ENCODE measurements around the gene IGFL2. TPM values are rescaled to one million over a fixed set of nuclear protein-coding genes. Genes with fewer than 3 reads are reported as not detected.

Gene IGFL2
- polyA plus RNA-seq, 1 donor from 2014 or later: not detected

GRCh38 chr19:46131485-46132143 lies 16.4 kb upstream of the IGFL2 start:
- H3K27me3 Mint-ChIP-seq: peaks cover 14% of the 10 kb centered on the region
- H3K9me3 Mint-ChIP-seq: peaks cover 0 to 5% (median 0%) of the 10 kb centered on the region in 3 donors
- no peak overlapping the region for H3K27ac Mint-ChIP-seq
- no peak overlapping the region for H3K4me3 Mint-ChIP-seq
- no peaks in the 10 kb centered on the region for H3K36me3 Mint-ChIP-seq
- no peaks in the 10 kb centered on the region for H3K4me1 Mint-ChIP-seq

GRCh38 chr19:46132508-46133100 lies 15.4 kb upstream of the IGFL2 start:
- no peak overlapping the region for H3K4me3 Mint-ChIP-seq
- H3K36me3 Mint-ChIP-seq: no peaks in the 10 kb centered on the region
- peaks cover 14% of the 10 kb centered on the region for H3K27me3 Mint-ChIP-seq
- peaks cover 0 to 5% (median 0%) of the 10 kb centered on the region in 3 donors for H3K9me3 Mint-ChIP-seq
- no peak overlapping the region for H3K27ac Mint-ChIP-seq
- H3K4me1 Mint-ChIP-seq: no peaks in the 10 kb centered on the region

- peaks cover 0 to 5% (median 0%) of the 10 kb centered on the region in 3 donors for H3K9me3 Mint-ChIP-seq
- H3K36me3 Mint-ChIP-seq: no peaks in the 10 kb centered on the region
- no peak overlapping the region for H3K4me3 Mint-ChIP-seq
- H3K4me1 Mint-ChIP-seq: no peaks in the 10 kb centered on the region
- peaks cover 14% of the 10 kb centered on the region for H3K27me3 Mint-ChIP-seq
- H3K27ac Mint-ChIP-seq: no peak overlapping the region
These were observed 14.9 kb upstream of the IGFL2 start for GRCh38 chr19:46133101-46133627.

- H3K9me3 Mint-ChIP-seq: peaks cover 0 to 4% (median 0%) of the 10 kb centered on the region in 3 donors
- peaks cover 14% of the 10 kb centered on the region for H3K27me3 Mint-ChIP-seq
- H3K36me3 Mint-ChIP-seq: no peaks in the 10 kb centered on the region
- H3K4me3 Mint-ChIP-seq: no peak overlapping the region
- no peaks in the 10 kb centered on the region for H3K4me1 Mint-ChIP-seq
- H3K27ac Mint-ChIP-seq: no peak overlapping the region
These were observed 14.2 kb upstream of the IGFL2 start for GRCh38 chr19:46133777-46134241.

GRCh38 chr19:46134527-46134926 lies 13.5 kb upstream of the IGFL2 start:
- Mint-ChIP-seq H3K27ac (no peak overlapping the region), H3K36me3 (no peaks in the 10 kb centered on the region), H3K27me3 (peaks cover 14% of the 10 kb centered on the region), H3K4me3 (no peak overlapping the region), H3K4me1 (no peaks in the 10 kb centered on the region), H3K9me3 (peaks cover 0 to 1% (median 0%) of the 10 kb centered on the region in 3 donors)

- Mint-ChIP-seq H3K36me3 (no peaks in the 10 kb centered on the region), H3K4me3 (no peak overlapping the region), H3K27ac (no peak overlapping the region), H3K9me3 (no peaks in the 10 kb centered on the region), H3K27me3 (peaks cover 7% of the 10 kb centered on the region), H3K4me1 (no peaks in the 10 kb centered on the region)
These were observed 10.0 kb upstream of the IGFL2 start for GRCh38 chr19:46137915-46138473.

- H3K27me3 Mint-ChIP-seq: peaks cover 7% of the 10 kb centered on the region
- H3K36me3 Mint-ChIP-seq: no peaks in the 10 kb centered on the region
- no peak overlapping the region for H3K4me3 Mint-ChIP-seq
- peaks cover 0 to 2% (median 0%) of the 10 kb centered on the region in 3 donors for H3K9me3 Mint-ChIP-seq
- no peaks in the 10 kb centered on the region for H3K4me1 Mint-ChIP-seq
- H3K27ac Mint-ChIP-seq: no peak overlapping the region
These were observed 6.6 kb upstream of the IGFL2 start for GRCh38 chr19:46141421-46141820.

GRCh38 chr19:46142294-46142693 lies 5.7 kb upstream of the IGFL2 start:
- no peaks in the 10 kb centered on the region for H3K4me1 Mint-ChIP-seq
- peaks cover 0 to 2% (median 0%) of the 10 kb centered on the region in 3 donors for H3K9me3 Mint-ChIP-seq
- H3K27ac Mint-ChIP-seq: no peak overlapping the region
- peaks cover 7% of the 10 kb centered on the region for H3K27me3 Mint-ChIP-seq
- no peak overlapping the region for H3K4me3 Mint-ChIP-seq
- H3K36me3 Mint-ChIP-seq: no peaks in the 10 kb centered on the region

- Mint-ChIP-seq H3K4me3 (no peak overlapping the region), H3K4me1 (no peaks in the 10 kb centered on the region), H3K27ac (no peak overlapping the region), H3K36me3 (no peaks in the 10 kb centered on the region), H3K27me3 (peaks cover 10% of the 10 kb centered on the region), H3K9me3 (peaks cover 0 to 2% (median 0%) of the 10 kb centered on the region in 3 donors)
These were observed 3.3 kb upstream of the IGFL2 start for GRCh38 chr19:46144756-46145155.

- H3K9me3 Mint-ChIP-seq: peaks cover 0 to 2% (median 0%) of the 10 kb centered on the region in 3 donors
- no peaks in the 10 kb centered on the region for H3K36me3 Mint-ChIP-seq
- H3K27ac Mint-ChIP-seq: no peak overlapping the region
- no peak overlapping the region for H3K4me3 Mint-ChIP-seq
- H3K27me3 Mint-ChIP-seq: peaks cover 16% of the 10 kb centered on the region
- H3K4me1 Mint-ChIP-seq: no peaks in the 10 kb centered on the region
These were observed 785 bp upstream of the IGFL2 start for GRCh38 chr19:46147166-46147740.

- H3K27me3 Mint-ChIP-seq: peaks cover 16% of the 10 kb centered on the region
- no peaks in the 10 kb centered on the region for H3K9me3 Mint-ChIP-seq
- H3K4me3 Mint-ChIP-seq: no peak overlapping the region
- no peak overlapping the region for H3K27ac Mint-ChIP-seq
- H3K4me1 Mint-ChIP-seq: no peaks in the 10 kb centered on the region
- no peaks in the 10 kb centered on the region for H3K36me3 Mint-ChIP-seq
These were observed 2.6 kb downstream of the IGFL2 start for GRCh38 chr19:46150606-46151005.

- H3K36me3 Mint-ChIP-seq: no peaks in the 10 kb centered on the region
- H3K4me1 Mint-ChIP-seq: no peaks in the 10 kb centered on the region
- peaks cover 0 to under 1% (median 0%) of the 10 kb centered on the region in 3 donors for H3K9me3 Mint-ChIP-seq
- H3K4me3 Mint-ChIP-seq: no peak overlapping the region
- H3K27me3 Mint-ChIP-seq: peaks cover 17% of the 10 kb centered on the region
- H3K27ac Mint-ChIP-seq: no peak overlapping the region
These were observed 7.2 kb downstream of the IGFL2 start for GRCh38 chr19:46155237-46155636.

- peak overlapping the region in 1 of 3 donors; percentile 71 for H3K27ac Mint-ChIP-seq
- H3K36me3 Mint-ChIP-seq: no peaks in the 10 kb centered on the region
- H3K9me3 Mint-ChIP-seq: peaks cover 9 to 25% (median 20%) of the 10 kb centered on the region in 3 donors
- H3K4me3 Mint-ChIP-seq: no peak overlapping the region
- H3K4me1 Mint-ChIP-seq: no peaks in the 10 kb centered on the region
- H3K27me3 Mint-ChIP-seq: peaks cover 8% of the 10 kb centered on the region
These were observed 11.6 kb downstream of the IGFL2 start for GRCh38 chr19:46159418-46160232.

GRCh38 chr19:46160233-46160775 lies 12.3 kb downstream of the IGFL2 start:
- Mint-ChIP-seq H3K4me1 (no peaks in the 10 kb centered on the region), H3K36me3 (no peaks in the 10 kb centered on the region)

More at GRCh38 chr19:46160233-46160775, 12.3 kb downstream of the IGFL2 start:
- H3K4me3 Mint-ChIP-seq: no peak overlapping the region
- peaks cover 8% of the 10 kb centered on the region for H3K27me3 Mint-ChIP-seq
- H3K9me3 Mint-ChIP-seq: peaks cover 9 to 25% (median 20%) of the 10 kb centered on the region in 3 donors
- H3K27ac Mint-ChIP-seq: peak overlapping the region in 1 of 3 donors; percentile 71

Data from IgD-negative memory B cell (primary cell).